B cell (primary cell): ENCODE measurements around the gene SEC16A. TPM values are rescaled to one million over a fixed set of nuclear protein-coding genes. Genes with fewer than 3 reads are reported as not detected.

Experiments used
- ATAC-seq: fragments of 200-7000 bp; cut with Tn5 transposase; one replicate; pipeline ENCODE4 v1.10.0; 2021; ENCODE audit warnings: low read depth, mild to moderate bottlenecking, moderate number of reproducible peaks, moderate library complexity
- CTCF ChIA-PET: fragments of 350-600 bp; sonication (Branson Sonifier 250); formaldehyde crosslinking; loops from one replicate; lab custom pipeline; 2021; ENCODE audit warnings: antibody characterized with exemption, inconsistent platforms; lab: Charles Lee
- POLR2A ChIA-PET: fragments of 350-600 bp; sonication (Branson Sonifier 250); formaldehyde crosslinking; loops from one replicate; lab custom pipeline; 2021; ENCODE audit warnings: antibody characterized with exemption; lab: Charles Lee
- DNase-seq: peaks from one replicate; pipeline ENCODE4 v3.0.0; 2013
- H2AFZ ChIP-seq: 2 replicates; pipeline ENCODE4 v1.6.1; 2012; ENCODE audit warnings: mild to moderate bottlenecking, low read depth, low read length; ENCODE audit not compliant: insufficient read depth, poor library complexity, severe bottlenecking
- H3K27ac ChIP-seq, 2 donors: 1 replicate in 1 of 2; 2 replicates in 1 of 2; pipeline ENCODE4 v1.5.1; 2012 to 2013; ENCODE audit warnings: low read length in 2 of 2, mild to moderate bottlenecking in 2 of 2, moderate library complexity in 1 of 2
- H3K27me3 ChIP-seq, 4 experiments: fragments of 200-600 bp in 1 of 4; sonication (generic) in 1 of 4; replicated peaks in 1 of 4; 1 replicate in 2 of 4; 2 replicates in 2 of 4; pipeline versions ENCODE4 v1.6.1 to v1.7.0; 2013 to 2016; ENCODE audit warnings: low read length in 3 of 4, mild to moderate bottlenecking in 2 of 4, mixed read lengths in 1 of 4, moderate library complexity in 1 of 4; ENCODE audit not compliant: insufficient read depth in 4 of 4, control insufficient read depth in 3 of 4; ENCODE audit errors: control extremely low read depth in 1 of 4
- H3K36me3 ChIP-seq, 2 experiments: replicated peaks in 1 of 2; 1 replicate in 1 of 2; 2 replicates in 1 of 2; pipeline versions ENCODE4 v1.6.1 to v1.7.1; 2013; ENCODE audit warnings: low read length in 1 of 2; ENCODE audit not compliant: insufficient read depth in 2 of 2, control insufficient read depth in 1 of 2; ENCODE audit errors: control extremely low read depth in 1 of 2, extremely low read depth in 1 of 2
- H3K4me1 ChIP-seq, 2 donors: fragments of 200-600 bp in 1 of 2; sonication (generic) in 1 of 2; 1 replicate in 1 of 2; 2 replicates in 1 of 2; pipeline versions ENCODE4 v1.5.1 to v1.6.1; 2013 to 2017; ENCODE audit warnings: low read length in 2 of 2; ENCODE audit not compliant: control insufficient read depth in 2 of 2, insufficient read depth in 2 of 2
- H3K4me2 ChIP-seq: replicated peaks from 2 replicates; pipeline ENCODE3; 2012; ENCODE audit warnings: mild to moderate bottlenecking, low read depth, low read length; ENCODE audit not compliant: poor library complexity, severe bottlenecking
- H3K4me3 ChIP-seq, 5 experiments: fragments of 200-600 bp in 1 of 5; sonication (generic) in 1 of 5; 1 replicate in 3 of 5; 2 replicates in 2 of 5; pipeline versions ENCODE4 v1.5.1 to v1.7.0; 2011 to 2016; ENCODE audit warnings: low read length in 4 of 5, mild to moderate bottlenecking in 4 of 5, low read depth in 2 of 5, control low read depth in 1 of 5, moderate library complexity in 1 of 5; ENCODE audit not compliant: insufficient read depth in 1 of 5; ENCODE audit errors: control extremely low read depth in 1 of 5, extremely low read depth in 1 of 5
- H3K79me2 ChIP-seq: fragments of 200-600 bp; sonication (generic); one replicate; pipeline ENCODE4 v1.6.0; 2016; ENCODE audit warnings: low read length; ENCODE audit not compliant: control insufficient read depth, insufficient read depth
- H3K9ac ChIP-seq: fragments of 200-600 bp; sonication (generic); 2 replicates; pipeline ENCODE4 v1.6.1; 2017; ENCODE audit warnings: mild to moderate bottlenecking, low read length, moderate library complexity
- H3K9me3 ChIP-seq, 3 donors: one replicate each; pipeline versions ENCODE4 v1.6.1 to v1.7.1; 2013; ENCODE audit warnings: low read length in 2 of 3; ENCODE audit not compliant: control insufficient read depth in 2 of 3, insufficient read depth in 1 of 3; ENCODE audit errors: control extremely low read depth in 1 of 3
- H4K20me1 ChIP-seq: 2 replicates; pipeline ENCODE4 v1.6.0; 2012; ENCODE audit warnings: mild to moderate bottlenecking, low read length; ENCODE audit not compliant: insufficient read depth, control insufficient read depth, poor library complexity, severe bottlenecking
- H3K27ac Mint-ChIP-seq: one replicate; pipeline ENCODE4 v1.8.0; 2021; ENCODE audit warnings: mixed read lengths
- H3K27me3 Mint-ChIP-seq: one replicate; pipeline ENCODE4 v1.8.0; 2021; ENCODE audit warnings: mixed read lengths
- H3K4me1 Mint-ChIP-seq: one replicate; pipeline ENCODE4 v1.8.0; 2021; ENCODE audit warnings: mixed read lengths
- H3K4me3 Mint-ChIP-seq: one replicate; pipeline ENCODE4 v1.8.0; 2021; ENCODE audit warnings: mixed read lengths
- H3K9me3 Mint-ChIP-seq: one replicate; pipeline ENCODE4 v1.8.0; 2022; ENCODE audit warnings: mixed read lengths; ENCODE audit not compliant: insufficient read depth
- CTCF ChIP-seq: fragments of 200-600 bp; IDR thresholded peaks from one replicate; pipeline ENCODE4 v1.8.0; 2022; ENCODE audit warnings: antibody characterized with exemption, mild to moderate bottlenecking
- EZH2 ChIP-seq: IDR thresholded peaks from 2 replicates; pipeline ENCODE4 v1.6.1; 2012; ENCODE audit warnings: borderline replicate concordance, low read depth, mild to moderate bottlenecking, moderate library complexity, low read length; ENCODE audit not compliant: insufficient read depth, poor library complexity, severe bottlenecking
- WGBS: methylation state at CpG from one replicate; pipeline ENCODE4 v1.1.5; 2013; ENCODE audit warnings: missing lambda C conversion rate; ENCODE audit not compliant: insufficient coverage; 5-methylcytosine and 5-hydroxymethylcytosine counted together
- intact Hi-C: fragments of 100-400 bp; cut with micrococcal nuclease; formaldehyde crosslinking; loops from one replicate; pipeline ENCODE4 v1.10.0; 2022
- polyA plus RNA-seq: library from polyadenylated mRNA; depleted of rRNA; stranded (reverse); fragments of >200 nt; gene quantifications from 2 replicates; pipeline ENCODE4 v1.2.3, GENCODE V29; 2012
- total RNA-seq, 2 donors: library from RNA; stranded (reverse); fragments of 120-200 nt in 1 of 2; gene quantifications; 1 replicate in 1 of 2; 2 replicates in 1 of 2; pipeline versions ENCODE4 v1.2.3 to v1.2.4, GENCODE V29; 2013 to 2022

Gene SEC16A
- total and polyA plus RNA-seq, 2 donors (not counting 1 experiment from before 2014, with no cell fraction given), result 31.7 to 73.4 TPM

GRCh38 chr9:136486131-136486530, 3.3 kb upstream of the SEC16A start:
- no peak for ATAC-seq
- Histone ChIP-seq H4K20me1 (peaks cover 28% of the 10 kb centered on the region), H3K36me3 (no peaks in the 10 kb centered on the region), H3K4me3 (no peak overlapping the region), H3K79me2 (peaks cover 14% of the 10 kb centered on the region), H3K9ac (no peak overlapping the region), H3K4me2 (no peak overlapping the region), H3K4me1 (peaks cover 25 to 32% of the 10 kb centered on the region in 2 donors), H3K27me3 (peaks cover 0 to 10% (median 2%) of the 10 kb centered on the region in 4 experiments), H3K27ac (no peak overlapping the region), H2AFZ (no peak overlapping the region), H3K9me3 (no peaks in the 10 kb centered on the region)
- H3K9me3 Mint-ChIP-seq, result no peaks in the 10 kb centered on the region
- peaks cover 22% of the 10 kb centered on the region for H3K4me1 Mint-ChIP-seq
- intact Hi-C loops, result no loop called here
- no peak for TF ChIP-seq CTCF
- no peak for TF ChIP-seq EZH2
- CTCF ChIA-PET, result interaction anchor here (0.9 to 9.0 kb wide), 13 partner anchors 14 to 255 kb away, joined by 3 to 153 read pairs (median 5); no protein-coding TSS in a partner anchor
- 93% methylated on average over 6 of the region's 7 CpGs for WGBS
- no peaks in the 10 kb centered on the region for H3K27me3 Mint-ChIP-seq
- H3K27ac Mint-ChIP-seq, result no peak overlapping the region
- no peak for DNase-seq
- H3K4me3 Mint-ChIP-seq, result no peak overlapping the region
- POLR2A ChIA-PET, result no interaction called here
